ENCODE measurements around the gene CHID1. TPM values are rescaled to one million over a fixed set of nuclear protein-coding genes. Genes with fewer than 3 reads are reported as not detected.

The CHID1 gene
- total RNA-seq, 2 experiments from 2014 or later: 60.4 to 75.3 TPM

- POLR2A ChIA-PET: no interaction called here
- intact Hi-C loops (cut with DNase I, micrococcal nuclease): no loop called here
- Mint-ChIP-seq H3K4me3 (no peak overlapping the region), H3K27me3 (no peaks in the 10 kb centered on the region), H3K36me3 (ENCODE audit: low read depth) (peaks cover 51% of the 10 kb centered on the region), H3K9me3 (ENCODE audit: low read depth) (no peaks in the 10 kb centered on the region), H3K4me1 (peaks cover 9% of the 10 kb centered on the region), H3K27ac (no peak overlapping the region)
- CTCF ChIA-PET: interaction anchor here (1.0 kb wide), 1 partner anchor 36 kb away, joined by 4 read pairs; no protein-coding TSS in a partner anchor
- DNase-seq (no peak), ATAC-seq (no peak)
Observed at GRCh38 chr11:947744-948143, 37.1 kb upstream of the CHID1 start.

DNA sequence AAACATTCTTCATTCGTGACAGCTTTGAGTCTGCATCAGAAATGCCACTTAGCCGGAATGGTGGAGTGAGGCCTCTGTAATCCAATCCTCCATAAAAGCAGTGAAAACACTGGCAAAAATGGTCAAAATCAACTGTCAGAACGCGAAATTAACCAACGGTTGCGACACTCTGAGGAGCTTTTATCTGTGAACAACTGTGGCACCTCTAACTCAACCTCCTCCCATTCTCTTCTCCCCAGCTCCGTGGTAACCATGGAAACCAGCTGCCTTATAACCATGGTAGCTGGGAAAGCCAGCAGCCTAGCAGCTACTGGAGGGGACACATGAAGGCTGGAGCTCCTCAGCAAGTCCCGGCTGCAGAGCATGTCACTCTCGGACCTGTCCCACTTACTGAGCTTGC lies 35.4 kb upstream of the CHID1 start:
- H3K27ac Mint-ChIP-seq: no peak overlapping the region
- CTCF ChIA-PET: interaction anchor here (0.9 kb wide), 1 partner anchor 8 kb away, joined by 3 read pairs; no protein-coding TSS in a partner anchor
- no peak for DNase-seq
- intact Hi-C loops (cut with DNase I, micrococcal nuclease): no loop called here
- H3K27me3 Mint-ChIP-seq: no peaks in the 10 kb centered on the region
- no peak overlapping the region for H3K4me3 Mint-ChIP-seq
- peaks cover 19% of the 10 kb centered on the region for H3K4me1 Mint-ChIP-seq
- ATAC-seq: no peak
- H3K9me3 Mint-ChIP-seq (ENCODE audit: low read depth): no peaks in the 10 kb centered on the region
- POLR2A ChIA-PET: no interaction called here
- H3K36me3 Mint-ChIP-seq (ENCODE audit: low read depth): peaks cover 51% of the 10 kb centered on the region

GRCh38 chr11:944711-945470 lies 34.3 kb upstream of the CHID1 start:
- Mint-ChIP-seq H3K27me3 (no peaks in the 10 kb centered on the region), H3K36me3 (ENCODE audit: low read depth) (peaks cover 45% of the 10 kb centered on the region), H3K9me3 (ENCODE audit: low read depth) (no peaks in the 10 kb centered on the region), H3K4me1 (peaks cover 30% of the 10 kb centered on the region), H3K4me3 (no peak overlapping the region), H3K27ac (no peak overlapping the region)
- POLR2A ChIA-PET: no interaction called here
- no peak for DNase-seq
- intact Hi-C loops (cut with DNase I, micrococcal nuclease): no loop called here
- no peak for ATAC-seq
- CTCF ChIA-PET: interaction anchor here (0.9 kb wide), 1 partner anchor 11 kb away, joined by 3 read pairs; no protein-coding TSS in a partner anchor

DNA sequence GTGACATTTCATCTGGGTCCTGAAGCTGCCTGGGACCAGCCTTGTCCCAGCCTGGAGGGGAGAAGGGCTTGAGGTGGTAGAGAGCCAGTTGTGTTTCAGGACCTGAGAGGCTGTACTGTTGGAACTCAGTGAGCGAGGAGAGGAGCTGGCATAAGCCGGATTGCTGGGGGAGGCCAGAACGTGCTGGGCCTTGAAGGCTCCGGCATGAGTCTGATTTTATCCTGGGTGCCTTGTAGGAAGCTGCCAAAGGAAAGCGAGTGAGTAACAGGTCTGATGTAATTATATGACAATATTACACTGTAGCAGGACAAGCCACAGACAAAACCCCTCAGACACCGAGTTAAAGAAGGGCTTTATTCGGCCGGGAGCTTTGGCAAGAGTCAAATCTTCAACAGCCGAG lies 32.2 kb upstream of the CHID1 start:
- Mint-ChIP-seq H3K36me3 (ENCODE audit: low read depth) (peaks cover 29% of the 10 kb centered on the region), H3K9me3 (ENCODE audit: low read depth) (no peaks in the 10 kb centered on the region), H3K4me3 (no peak overlapping the region), H3K27me3 (no peaks in the 10 kb centered on the region), H3K27ac (peak overlapping the region; percentile 64), H3K4me1 (peaks cover 47% of the 10 kb centered on the region)
- POLR2A ChIA-PET: no interaction called here
- ATAC-seq: no peak
- CTCF ChIA-PET: no interaction called here
- intact Hi-C loops (cut with DNase I, micrococcal nuclease): no loop called here
- no peak for DNase-seq

DNA sequence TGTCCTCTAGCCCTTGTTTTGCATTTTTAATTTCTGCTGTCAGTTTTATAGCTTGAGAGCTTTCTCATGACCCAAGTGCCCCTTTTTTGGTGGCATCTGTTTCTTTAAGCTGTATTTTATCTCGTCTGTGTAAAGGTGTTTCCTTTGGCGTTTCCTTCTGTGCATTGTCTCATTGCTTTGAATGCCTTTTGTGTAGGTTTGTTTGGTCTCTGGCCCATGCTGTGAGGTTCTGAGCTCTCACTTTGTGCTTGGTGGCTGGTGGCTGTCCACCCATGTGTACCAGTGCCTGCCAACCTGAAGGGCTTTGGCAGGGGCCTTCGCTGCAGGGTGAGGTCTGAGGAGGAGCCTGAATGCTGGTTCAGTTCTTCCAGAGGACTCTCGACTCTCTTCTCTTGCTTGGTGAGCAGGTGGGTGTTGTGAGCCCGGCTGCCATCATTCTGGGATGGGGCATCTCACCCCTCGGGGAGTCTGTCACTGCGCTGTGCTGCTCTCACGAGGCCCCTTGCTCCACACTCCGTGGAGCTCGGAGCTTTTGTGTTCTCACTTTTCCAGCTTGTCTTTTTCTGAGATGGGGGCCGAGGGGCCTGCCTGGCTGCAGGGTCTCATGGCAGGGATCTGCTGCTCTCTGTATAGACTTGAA lies 30.0 kb upstream of the CHID1 start:
- no peaks in the 10 kb centered on the region for H3K9me3 Mint-ChIP-seq (ENCODE audit: low read depth)
- ATAC-seq: peak; percentile 24

DNA sequence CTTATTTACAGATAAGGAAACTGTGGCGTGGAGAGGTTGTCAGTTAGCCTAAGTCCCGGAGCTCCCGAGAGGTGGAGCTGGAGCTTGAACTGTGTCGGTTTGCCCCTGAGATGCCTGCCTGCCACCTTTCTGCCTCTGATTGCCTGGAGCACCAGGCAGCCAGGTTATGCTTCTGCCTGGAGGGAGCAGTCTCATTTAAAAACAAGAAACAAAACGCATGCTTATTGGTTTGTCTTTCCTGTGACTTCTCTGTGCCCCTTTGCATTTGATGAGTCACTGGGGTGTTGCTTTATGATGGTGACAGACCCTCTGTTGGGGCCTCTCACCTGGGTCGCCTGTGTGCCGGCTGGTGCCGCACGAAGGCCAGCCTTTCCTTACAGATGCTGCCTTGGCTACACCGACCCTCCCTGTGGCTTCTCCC lies 27.2 kb upstream of the CHID1 start:
- ATAC-seq (peak; percentile 74), DNase-seq (peak; percentile 27)
- H3K27ac Mint-ChIP-seq: peak overlapping the region; percentile 65
- ChIA-PET POLR2A (no interaction called here), CTCF (interaction anchor here (0.8 to 1.8 kb wide), 3 partner anchors 8 to 14 kb away, joined by 3 to 4 read pairs (median 3); no protein-coding TSS in a partner anchor)
- H3K4me1 Mint-ChIP-seq: peaks cover 67% of the 10 kb centered on the region
- H3K36me3 Mint-ChIP-seq (ENCODE audit: low read depth): no peaks in the 10 kb centered on the region
- intact Hi-C loops (cut with DNase I, micrococcal nuclease): no loop called here
- H3K9me3 Mint-ChIP-seq (ENCODE audit: low read depth): no peaks in the 10 kb centered on the region
- no peak overlapping the region for H3K4me3 Mint-ChIP-seq
- H3K27me3 Mint-ChIP-seq: no peaks in the 10 kb centered on the region

More for the DNA sequence above, 30.0 kb upstream of the CHID1 start:
- POLR2A ChIA-PET: interaction anchor here (0.6 kb wide), 1 partner anchor 297 kb away, joined by 3 read pairs; no protein-coding TSS in a partner anchor
- Mint-ChIP-seq H3K27ac (peak overlapping the region; percentile 64), H3K36me3 (ENCODE audit: low read depth) (peaks cover 13% of the 10 kb centered on the region), H3K4me3 (peak overlapping the region; percentile 1), H3K4me1 (peaks cover 58% of the 10 kb centered on the region), H3K27me3 (no peaks in the 10 kb centered on the region)
- no peak for DNase-seq
- CTCF ChIA-PET: interaction anchor here (0.6 to 1.0 kb wide), 6 partner anchors 12 to 349 kb away, joined by 3 to 5 read pairs (median 4); no protein-coding TSS in a partner anchor
- intact Hi-C loops (cut with DNase I, micrococcal nuclease): no loop called here

DNA sequence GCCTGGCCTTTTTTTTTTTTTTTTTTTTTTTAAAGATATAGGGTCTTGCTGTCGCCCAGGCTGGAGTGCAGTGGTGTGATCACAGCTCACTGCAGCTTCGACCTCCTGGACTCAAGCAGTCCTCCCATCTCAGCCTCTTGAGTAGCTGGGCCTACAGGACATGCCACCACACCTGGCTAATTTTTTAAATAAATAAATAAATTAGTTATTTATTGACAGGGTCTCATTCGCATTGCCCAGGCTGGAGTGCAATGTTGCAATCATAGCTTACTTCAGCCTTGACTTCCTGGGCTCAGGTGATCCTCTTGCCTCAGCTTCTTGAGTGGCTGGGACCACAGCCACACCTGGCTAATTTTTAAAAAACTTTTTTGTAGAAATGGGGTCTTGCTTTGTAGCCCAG lies 25.6 kb upstream of the CHID1 start:
- CTCF ChIA-PET: interaction anchor here (1.0 kb wide), 1 partner anchor 11 kb away, joined by 3 read pairs; no protein-coding TSS in a partner anchor
- DNase-seq (no peak), ATAC-seq (no peak)

DNA sequence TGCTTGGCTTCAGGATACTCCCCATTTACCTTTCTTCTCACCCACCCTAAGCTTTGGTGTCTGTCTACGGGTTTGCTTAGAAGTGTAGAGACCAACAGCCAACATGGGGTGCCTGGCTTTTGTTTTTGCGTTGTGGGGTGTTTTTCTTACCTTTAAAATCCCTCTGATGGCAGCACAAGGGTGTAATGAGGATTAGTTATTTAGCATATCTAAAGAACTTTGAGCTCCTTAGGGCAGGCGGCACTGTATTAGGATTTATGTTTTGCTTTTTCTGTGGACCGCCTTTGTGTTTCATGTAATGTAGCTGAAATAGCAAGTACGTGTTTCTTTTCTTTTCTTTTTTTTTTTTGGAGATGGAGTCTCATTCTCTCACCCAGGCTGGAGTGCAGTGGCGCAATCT lies 23.9 kb upstream of the CHID1 start:
- Mint-ChIP-seq H3K27me3 (no peaks in the 10 kb centered on the region), H3K36me3 (ENCODE audit: low read depth) (no peaks in the 10 kb centered on the region), H3K4me1 (peaks cover 63% of the 10 kb centered on the region), H3K4me3 (no peak overlapping the region), H3K27ac (no peak overlapping the region), H3K9me3 (ENCODE audit: low read depth) (no peaks in the 10 kb centered on the region)
- POLR2A ChIA-PET: no interaction called here
- ATAC-seq (no peak), DNase-seq (no peak)
- intact Hi-C loops (cut with DNase I, micrococcal nuclease): no loop called here
- CTCF ChIA-PET: interaction anchor here (0.6 to 0.9 kb wide), 2 partner anchors 23 to 48 kb away, joined by 3 read pairs; no protein-coding TSS in a partner anchor

More for the DNA sequence above, 25.6 kb upstream of the CHID1 start:
- Mint-ChIP-seq H3K27ac (no peak overlapping the region), H3K4me3 (no peak overlapping the region), H3K9me3 (ENCODE audit: low read depth) (no peaks in the 10 kb centered on the region), H3K36me3 (ENCODE audit: low read depth) (no peaks in the 10 kb centered on the region), H3K4me1 (peaks cover 70% of the 10 kb centered on the region), H3K27me3 (no peaks in the 10 kb centered on the region)
- intact Hi-C loops (cut with DNase I, micrococcal nuclease): no loop called here
- POLR2A ChIA-PET: interaction anchor here (0.6 kb wide), 1 partner anchor 9 kb away, joined by 3 read pairs; no protein-coding TSS in a partner anchor

GRCh38 chr11:933936-934335 lies 23.3 kb upstream of the CHID1 start:
- ChIA-PET POLR2A (interaction anchor here (0.5 kb wide), 1 partner anchor 18 kb away, joined by 3 read pairs; no protein-coding TSS in a partner anchor), CTCF (interaction anchor here (0.5 to 0.6 kb wide), 2 partner anchors 22 to 91 kb away, joined by 3 read pairs; no protein-coding TSS in a partner anchor)
- no peaks in the 10 kb centered on the region for H3K27me3 Mint-ChIP-seq
- no peak for DNase-seq
- no peak overlapping the region for H3K4me3 Mint-ChIP-seq
- no peaks in the 10 kb centered on the region for H3K9me3 Mint-ChIP-seq (ENCODE audit: low read depth)
- no peak for ATAC-seq
- H3K4me1 Mint-ChIP-seq: peaks cover 61% of the 10 kb centered on the region
- no peak overlapping the region for H3K27ac Mint-ChIP-seq
- H3K36me3 Mint-ChIP-seq (ENCODE audit: low read depth): no peaks in the 10 kb centered on the region
- intact Hi-C loops (cut with DNase I, micrococcal nuclease): no loop called here

DNA sequence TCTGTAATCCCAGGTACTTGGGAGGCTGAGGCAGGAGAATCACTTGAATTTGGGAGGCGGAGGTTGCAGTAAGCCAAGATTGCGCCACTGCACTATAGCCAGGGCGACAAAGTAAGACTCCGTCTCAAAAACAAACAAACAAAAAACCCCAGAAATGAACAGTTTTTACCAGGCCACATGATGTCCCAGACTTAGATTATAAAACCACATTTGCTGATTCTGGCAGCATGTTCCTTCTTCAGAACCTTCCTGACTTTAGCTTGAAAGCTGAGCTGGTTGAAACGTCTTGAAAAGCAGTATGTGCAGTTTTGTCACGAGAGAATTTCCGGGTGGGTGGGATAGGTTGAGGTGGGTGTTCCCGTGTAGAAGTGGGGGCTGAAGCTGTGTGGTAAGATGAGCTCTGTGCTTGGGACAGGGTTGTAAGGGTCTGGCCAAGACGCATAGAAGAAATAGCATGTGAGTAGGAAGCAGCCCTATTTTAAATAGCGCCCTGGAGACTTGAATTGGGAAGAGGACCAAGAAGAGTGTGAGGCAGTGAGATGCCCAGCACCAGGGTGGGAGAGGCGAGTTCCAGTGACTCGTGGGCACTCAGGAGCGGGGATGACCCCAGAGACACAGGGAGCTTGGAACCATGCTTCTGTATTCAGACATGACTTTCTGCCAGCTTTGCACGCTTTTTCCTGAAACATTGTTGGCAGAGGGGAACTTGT lies 22.7 kb upstream of the CHID1 start:
- Mint-ChIP-seq H3K27me3 (no peaks in the 10 kb centered on the region), H3K4me3 (no peak overlapping the region), H3K9me3 (ENCODE audit: low read depth) (no peaks in the 10 kb centered on the region), H3K27ac (no peak overlapping the region), H3K4me1 (peaks cover 63% of the 10 kb centered on the region), H3K36me3 (ENCODE audit: low read depth) (no peaks in the 10 kb centered on the region)
- intact Hi-C loops (cut with DNase I, micrococcal nuclease): no loop called here
- DNase-seq (no peak), ATAC-seq (no peak)
- ChIA-PET CTCF (interaction anchor here (0.5 kb wide), 1 partner anchor 90 kb away, joined by 3 read pairs; no protein-coding TSS in a partner anchor), POLR2A (interaction anchor here (0.5 kb wide), 1 partner anchor 18 kb away, joined by 3 read pairs; no protein-coding TSS in a partner anchor)

- Mint-ChIP-seq H3K4me1 (peaks cover 62% of the 10 kb centered on the region), H3K36me3 (ENCODE audit: low read depth) (peaks cover 2% of the 10 kb centered on the region), H3K4me3 (no peak overlapping the region), H3K27me3 (no peaks in the 10 kb centered on the region), H3K27ac (no peak overlapping the region), H3K9me3 (ENCODE audit: low read depth) (no peaks in the 10 kb centered on the region)
- no peak for DNase-seq
- intact Hi-C loops (cut with DNase I, micrococcal nuclease): no loop called here
- CTCF ChIA-PET: no interaction called here
- ATAC-seq: no peak
- POLR2A ChIA-PET: no interaction called here
Observed at GRCh38 chr11:932435-932834, 21.8 kb upstream of the CHID1 start.

Measured in activated CD4-positive, alpha-beta T cell treated with anti-CD3 and anti-CD28 coated beads for 36 hours (primary cell).